Measurements from ENCODE around the gene FOCAD.
"Not testable (repeated sequence)": the region's sequence is repeated elsewhere in the genome, so short reads cannot be mapped to it uniquely, and the experiment has no call there.

The FOCAD gene

DNA sequence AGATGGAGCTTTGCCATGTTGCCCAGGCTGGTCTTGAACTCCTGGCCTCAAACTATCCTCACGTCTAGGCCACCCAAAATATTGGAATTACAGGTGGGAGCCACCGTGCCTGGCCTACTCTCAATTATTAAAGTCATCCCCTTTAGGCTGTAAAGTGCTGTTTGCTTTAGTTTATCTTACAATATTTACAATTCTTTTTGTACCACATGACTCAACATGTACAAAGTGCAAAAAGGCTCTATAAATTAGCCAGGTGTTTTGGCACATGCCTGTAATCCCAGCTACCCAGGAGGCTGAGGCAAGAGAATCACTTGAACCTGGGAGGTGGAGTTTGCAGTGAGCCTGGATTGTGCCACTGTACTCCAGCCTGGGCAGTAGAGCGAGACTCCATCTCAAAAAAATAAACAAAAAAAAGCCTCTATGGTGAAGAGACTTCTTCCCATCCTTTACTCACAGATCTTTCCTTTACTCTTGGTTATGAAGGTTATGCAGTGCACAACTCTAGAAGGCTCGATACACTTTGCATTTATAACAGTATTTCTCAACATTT lies 33.2 kb upstream of the FOCAD start:
- no peak for FAIRE-seq
- DNase-seq (ENCODE audit: insufficient read length), result no peak
- TF ChIP-seq TAF1 (IDR thresholded peaks at IDR 0.05; ENCODE audit: borderline replicate concordance, low read depth, low read length), result no peak
- no peak for TF ChIP-seq POLR2AphosphoS5 (IDR thresholded peaks at IDR 0.05; ENCODE audit: low read depth, low read length)

DNA sequence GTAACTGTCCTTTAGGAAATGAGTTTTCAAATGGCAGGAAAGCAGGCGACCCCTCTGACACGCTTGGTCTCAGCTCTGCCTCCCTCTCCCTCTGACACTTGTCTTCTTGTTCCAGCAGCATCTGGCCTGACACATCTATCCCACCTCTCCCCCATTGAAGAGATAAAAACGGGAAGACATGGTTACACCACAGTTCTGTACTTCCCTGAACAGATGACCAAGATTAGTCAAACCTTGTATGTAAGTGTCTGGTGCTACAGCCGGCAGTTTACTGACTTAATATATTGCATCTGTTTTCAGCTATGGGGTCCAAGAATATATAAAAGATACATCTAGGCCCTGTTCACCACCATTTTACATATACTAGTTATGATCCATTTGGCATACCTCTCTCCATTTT lies 32.1 kb upstream of the FOCAD start:
- TF ChIP-seq POLR2AphosphoS5 (IDR thresholded peaks at IDR 0.05; ENCODE audit: low read depth, low read length) (no peak), POLR2A (IDR thresholded peaks at IDR 0.05; ENCODE audit: low read depth, low read length) (no peak), TAF1 (IDR thresholded peaks at IDR 0.05; ENCODE audit: borderline replicate concordance, low read depth, low read length) (no peak)
- FAIRE-seq, result peak; percentile 67
- DNase-seq (ENCODE audit: insufficient read length), result no peak

DNA sequence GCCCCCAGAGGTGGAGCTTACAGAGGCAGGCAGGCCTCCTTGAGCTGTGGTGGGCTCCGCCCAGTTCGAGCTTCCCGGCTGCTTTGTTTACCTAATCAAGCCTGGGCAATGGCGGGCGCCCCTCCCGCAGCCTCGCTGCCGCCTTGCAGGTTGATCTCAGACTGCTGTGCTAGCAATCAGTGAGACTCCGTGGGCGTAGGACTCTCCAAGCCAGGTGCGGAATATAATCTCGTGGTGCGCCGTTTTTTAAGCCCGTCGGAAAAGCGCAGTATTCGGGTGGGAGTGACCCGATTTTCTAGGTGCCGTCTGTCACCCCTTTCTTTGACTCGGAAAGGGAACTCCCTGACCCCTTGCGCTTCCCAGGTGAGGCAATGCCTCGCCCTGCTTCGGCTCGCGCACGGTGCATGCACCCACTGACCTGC lies 25.8 kb upstream of the FOCAD start:
- not testable (repeated sequence) for DNase-seq (ENCODE audit: insufficient read length); FAIRE-seq

DNA sequence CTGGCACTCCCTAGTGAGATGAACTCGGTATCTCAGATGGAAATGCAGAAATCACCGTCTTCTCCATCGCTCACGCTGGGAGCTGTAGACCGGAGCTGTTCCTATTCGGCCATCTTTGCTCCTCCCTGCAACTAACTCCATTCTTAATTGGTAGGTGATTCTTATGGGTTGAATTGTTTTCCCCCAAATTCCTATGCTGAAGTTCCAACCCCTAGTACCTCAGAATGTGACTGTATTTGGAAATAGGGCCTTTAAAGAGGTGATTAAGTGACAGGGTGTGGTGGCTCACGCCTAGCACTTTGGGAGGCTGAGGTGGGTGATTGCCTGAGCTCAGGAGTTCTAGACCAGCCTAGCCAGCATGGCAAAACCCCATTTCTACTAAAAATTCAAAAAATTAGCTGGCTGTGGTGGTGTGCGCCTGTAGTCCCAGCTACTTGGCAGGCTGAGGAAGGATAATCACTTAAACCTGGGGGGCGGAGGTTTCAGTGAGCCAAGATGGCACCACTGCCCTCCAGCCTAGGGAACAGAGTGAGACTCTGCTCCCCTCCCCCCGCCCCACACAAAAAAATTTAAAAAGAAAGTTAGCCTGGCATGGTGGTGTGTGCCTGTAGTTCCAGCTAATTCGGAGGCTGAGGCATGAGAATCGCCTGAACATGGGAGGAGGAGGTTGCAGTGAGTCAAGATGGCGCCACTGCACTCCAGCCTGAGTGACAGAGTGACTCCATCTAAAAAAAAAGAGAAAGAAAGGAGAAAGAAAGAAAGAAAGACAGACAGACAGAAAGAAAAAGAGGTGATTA lies 25.2 kb upstream of the FOCAD start:
- FAIRE-seq (no peak), DNase-seq (ENCODE audit: insufficient read length) (no peak)
- TF ChIP-seq TAF1 (IDR thresholded peaks at IDR 0.05; ENCODE audit: borderline replicate concordance, low read depth, low read length) (no peak), POLR2AphosphoS5 (IDR thresholded peaks at IDR 0.05; ENCODE audit: low read depth, low read length) (no peak), POLR2A (IDR thresholded peaks at IDR 0.05; ENCODE audit: low read depth, low read length) (no peak)

DNA sequence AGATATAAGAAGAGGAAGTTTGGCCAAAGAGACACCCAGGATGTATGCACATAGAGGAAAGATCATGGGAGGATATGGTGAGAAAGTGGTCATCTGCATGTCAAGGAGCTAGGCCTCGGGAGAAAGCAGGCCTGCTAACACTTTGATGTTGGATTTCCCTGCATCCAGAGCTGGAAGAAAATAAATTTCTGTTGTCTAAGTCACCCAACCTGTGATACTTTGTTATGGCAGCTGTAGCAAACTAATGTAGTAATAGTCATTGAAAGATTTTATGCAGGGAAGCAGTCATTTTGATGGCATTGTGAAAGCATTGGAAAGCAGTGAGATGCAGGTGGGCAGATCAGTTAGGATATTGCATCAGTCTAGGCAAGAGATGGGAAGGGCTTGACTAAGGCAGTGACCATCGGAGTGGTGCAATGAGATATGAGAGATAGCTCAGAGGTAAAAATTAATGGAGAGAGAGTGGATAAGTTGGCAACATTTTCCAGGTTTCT lies 24.5 kb upstream of the FOCAD start:
- DNase-seq (ENCODE audit: insufficient read length) (no peak), FAIRE-seq (no peak)
- TF ChIP-seq TAF1 (IDR thresholded peaks at IDR 0.05; ENCODE audit: borderline replicate concordance, low read depth, low read length), result no peak
- TF ChIP-seq POLR2A (IDR thresholded peaks at IDR 0.05; ENCODE audit: low read depth, low read length), result no peak
- TF ChIP-seq POLR2AphosphoS5 (IDR thresholded peaks at IDR 0.05; ENCODE audit: low read depth, low read length), result no peak

DNA sequence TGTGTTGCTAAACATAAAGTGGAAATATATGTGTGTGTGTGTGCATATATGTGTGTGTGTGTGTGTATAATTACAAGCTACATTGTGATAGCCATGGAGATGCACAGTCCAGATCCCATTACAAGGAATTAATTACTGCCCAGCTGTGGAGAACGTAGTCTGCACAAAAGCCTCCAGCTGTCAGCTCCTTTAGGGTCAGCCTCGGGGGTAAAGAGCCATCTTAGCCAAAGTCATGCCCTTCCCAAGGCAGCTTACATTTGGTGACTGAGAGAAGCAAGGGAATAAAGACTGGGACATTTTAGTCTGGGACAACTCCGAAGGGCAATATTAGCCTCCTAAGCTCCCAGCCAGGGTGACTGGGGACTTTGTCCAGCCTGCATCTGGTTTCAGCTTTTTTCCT lies 21.9 kb upstream of the FOCAD start:
- DNase-seq (ENCODE audit: insufficient read length) (no peak), FAIRE-seq (no peak)
- no peak for TF ChIP-seq TAF1 (IDR thresholded peaks at IDR 0.05; ENCODE audit: borderline replicate concordance, low read depth, low read length)

DNA sequence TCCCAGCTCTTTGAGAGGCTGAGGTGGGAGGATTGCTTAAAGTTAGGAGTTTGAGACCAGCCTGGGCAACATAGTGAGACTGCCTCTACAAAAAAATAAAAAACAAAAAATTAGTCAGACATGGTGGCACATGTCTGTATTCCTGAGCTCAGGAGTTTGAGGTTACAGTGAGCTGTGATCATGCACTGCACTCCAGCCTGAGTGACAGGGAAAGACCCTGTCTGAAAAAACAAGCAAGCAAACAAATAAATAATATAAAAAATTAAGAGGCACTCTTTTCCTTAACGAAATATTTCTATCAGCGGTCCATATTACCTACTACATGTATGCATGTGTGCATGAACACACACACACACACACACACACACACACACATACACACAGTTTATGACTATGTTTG lies 20.9 kb upstream of the FOCAD start:
- no peak for DNase-seq (ENCODE audit: insufficient read length)

DNA sequence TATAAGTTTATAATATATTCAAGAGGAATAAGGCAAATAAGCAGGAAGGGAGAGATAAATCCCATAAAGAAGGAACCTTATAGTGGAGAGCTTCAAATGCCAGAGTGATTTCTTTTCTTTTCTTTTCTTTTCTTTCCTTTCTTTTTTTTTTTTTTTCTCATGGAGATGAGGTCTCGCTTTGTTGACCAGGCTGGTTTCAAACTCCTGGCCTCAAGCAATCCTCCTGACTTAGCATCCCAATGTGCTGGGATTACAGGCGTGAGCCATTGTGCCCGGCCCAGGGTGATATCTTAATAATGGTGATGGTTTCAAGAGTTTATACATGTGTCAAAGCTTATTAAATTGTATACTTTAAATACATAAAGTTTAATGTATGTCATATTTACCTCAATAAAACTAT lies 19.6 kb upstream of the FOCAD start:
- no peak for DNase-seq (ENCODE audit: insufficient read length)
- FAIRE-seq, result no peak
- TF ChIP-seq TAF1 (IDR thresholded peaks at IDR 0.05; ENCODE audit: borderline replicate concordance, low read depth, low read length) (no peak), POLR2AphosphoS5 (IDR thresholded peaks at IDR 0.05; ENCODE audit: low read depth, low read length) (no peak), POLR2A (IDR thresholded peaks at IDR 0.05; ENCODE audit: low read depth, low read length) (no peak)

More for the DNA sequence above, 20.9 kb upstream of the FOCAD start:
- no peak for FAIRE-seq
- no peak for TF ChIP-seq POLR2A (IDR thresholded peaks at IDR 0.05; ENCODE audit: low read depth, low read length)
- no peak for TF ChIP-seq TAF1 (IDR thresholded peaks at IDR 0.05; ENCODE audit: borderline replicate concordance, low read depth, low read length)
- TF ChIP-seq POLR2AphosphoS5 (IDR thresholded peaks at IDR 0.05; ENCODE audit: low read depth, low read length), result no peak

DNA sequence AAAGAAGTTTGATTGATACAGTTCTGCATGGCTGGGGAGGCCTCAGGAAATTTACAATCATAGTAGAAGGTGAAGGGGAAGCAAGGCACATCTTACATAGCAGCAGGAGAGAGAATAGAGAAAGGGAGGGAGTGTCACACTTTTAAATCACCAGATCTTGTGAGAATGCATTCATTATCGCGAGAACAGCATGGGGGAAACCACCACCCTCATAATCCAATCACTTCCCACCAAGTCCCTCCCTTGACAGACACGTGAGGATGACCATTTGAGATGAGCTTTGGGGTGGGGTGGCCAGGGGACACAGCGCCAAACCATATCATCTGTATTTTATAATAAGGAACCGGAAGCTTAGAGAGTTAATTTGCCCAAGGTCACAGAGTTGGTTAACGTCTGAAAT lies 13.7 kb upstream of the FOCAD start:
- FAIRE-seq (no peak), DNase-seq (ENCODE audit: insufficient read length) (no peak)
- no peak for TF ChIP-seq POLR2AphosphoS5 (IDR thresholded peaks at IDR 0.05; ENCODE audit: low read depth, low read length)
- TF ChIP-seq TAF1 (IDR thresholded peaks at IDR 0.05; ENCODE audit: borderline replicate concordance, low read depth, low read length), result no peak
- no peak for TF ChIP-seq POLR2A (IDR thresholded peaks at IDR 0.05; ENCODE audit: low read depth, low read length)

DNA sequence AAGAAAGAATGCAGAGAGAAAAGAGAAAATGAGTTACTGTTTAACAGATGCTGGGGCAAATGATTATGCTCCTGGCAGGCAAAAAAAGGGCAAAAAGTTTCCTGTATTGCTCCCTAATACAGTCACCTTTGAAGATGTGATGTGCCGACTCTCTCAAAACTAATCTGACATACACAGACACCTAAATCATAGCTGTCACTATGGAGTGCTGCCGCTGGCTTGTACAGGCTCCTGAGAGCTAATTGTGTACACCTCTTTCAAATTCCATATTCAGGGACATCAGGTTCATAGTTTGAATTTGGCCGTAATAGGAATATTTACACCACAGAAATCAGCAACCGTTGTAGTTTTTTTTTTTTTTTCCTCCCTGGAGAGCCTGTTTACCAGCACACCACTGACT lies 12.4 kb upstream of the FOCAD start:
- FAIRE-seq (no peak), DNase-seq (ENCODE audit: insufficient read length) (no peak)
- no peak for TF ChIP-seq POLR2AphosphoS5 (IDR thresholded peaks at IDR 0.05; ENCODE audit: low read depth, low read length)
- TF ChIP-seq POLR2A (IDR thresholded peaks at IDR 0.05; ENCODE audit: low read depth, low read length), result no peak
- TF ChIP-seq TAF1 (IDR thresholded peaks at IDR 0.05; ENCODE audit: borderline replicate concordance, low read depth, low read length), result no peak

DNA sequence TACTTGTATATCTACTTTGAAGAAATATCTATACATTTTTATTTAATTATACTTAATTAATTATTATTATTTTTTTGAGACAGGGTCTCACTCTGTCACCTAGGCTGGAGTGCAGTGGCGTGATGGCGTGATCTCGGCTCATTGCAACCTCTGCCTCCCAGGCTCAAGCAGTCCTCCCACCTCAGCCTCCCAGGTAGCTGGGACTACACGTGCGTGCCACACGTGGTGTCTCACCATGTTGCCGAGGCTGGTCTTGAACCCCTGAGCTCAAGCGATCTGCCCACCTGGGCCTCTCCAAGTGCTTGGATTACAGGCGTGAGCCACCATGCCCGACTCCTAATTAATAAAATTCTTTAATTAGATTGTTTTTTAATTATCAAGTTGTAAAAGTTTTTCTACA lies 10.5 kb upstream of the FOCAD start:
- not testable (repeated sequence) for FAIRE-seq; DNase-seq (ENCODE audit: insufficient read length)

DNA sequence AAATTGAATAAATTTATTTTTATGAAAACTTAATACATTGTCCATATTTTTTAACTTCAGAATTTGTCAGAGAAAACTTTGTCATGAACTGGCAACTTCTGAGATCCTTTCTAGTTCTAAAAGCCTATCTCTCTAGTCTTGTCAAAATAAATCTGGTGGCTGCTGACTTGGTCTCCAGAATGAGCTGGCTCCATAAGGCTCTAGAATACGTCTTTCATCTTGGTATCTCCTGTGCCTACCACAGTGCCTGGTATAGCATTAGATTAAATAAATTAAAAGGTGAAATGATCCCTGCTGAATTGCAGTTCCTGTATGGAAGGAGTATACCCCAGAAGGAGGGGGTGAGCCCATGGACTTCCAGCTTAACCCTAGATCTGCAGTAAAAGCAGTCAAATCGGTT lies 2.6 kb upstream of the FOCAD start:
- FAIRE-seq (no peak), DNase-seq (ENCODE audit: insufficient read length) (no peak)
- TF ChIP-seq TAF1 (IDR thresholded peaks at IDR 0.05; ENCODE audit: borderline replicate concordance, low read depth, low read length), result no peak
- TF ChIP-seq POLR2AphosphoS5 (IDR thresholded peaks at IDR 0.05; ENCODE audit: low read depth, low read length), result no peak
- no peak for TF ChIP-seq POLR2A (IDR thresholded peaks at IDR 0.05; ENCODE audit: low read depth, low read length)
